A549 (cell line): Measurements from ENCODE around the gene CELSR1. TPM values are rescaled to one million over a fixed set of nuclear protein-coding genes. Genes with fewer than 3 reads are reported as not detected.

Experiments used
- ATAC-seq, 2 experiments: fragments of 200-7000 bp in 1 of 2; fragments of >200 bp in 1 of 2; cut with Nextera tagmentation in 1 of 2; cut with Tn5 transposase in 1 of 2; 3 replicates each; pipeline versions ENCODE4 v1.8.0 to v1.9.1; 2018 to 2020; ENCODE audit warnings: mild to moderate bottlenecking in 1 of 2, moderate library complexity in 1 of 2
- CTCF ChIA-PET: fragments of 300-600 bp; sonication (Branson Sonifier 250); formaldehyde crosslinking; extraction: SDS; loops from one replicate; lab custom pipeline; 2021; ENCODE audit warnings: antibody characterized with exemption, inconsistent platforms; lab: Yijun Ruan, JAX
- POLR2A ChIA-PET: fragments of 350-600 bp; formaldehyde crosslinking; extraction: SDS; loops from one replicate; lab custom pipeline; 2021; ENCODE audit warnings: antibody characterized with exemption, inconsistent platforms; lab: Yijun Ruan, JAX
- DNase-seq, 2 experiments: peaks; one replicate each; pipeline versions ENCODE4 v3.0.0 to v3.0.0-alpha.2; 2011 to 2016; ENCODE audit warnings: low read depth in 1 of 2, low spot score in 1 of 2
- FAIRE-seq: peaks from 2 replicates; lab custom pipeline; 2011; peaks lifted over from hg19 to GRCh38; lab: Jason Lieb, UNC
- H3K27ac ChIP-seq, 2 experiments: fragments of >200 bp; sonication (Bioruptor Twin); formaldehyde crosslinking; 3 replicates each; pipeline ENCODE4 v1.5.1; 2016 to 2017
- H3K4me1 ChIP-seq: fragments of >200 bp; sonication (Bioruptor Twin); formaldehyde crosslinking; 3 replicates; pipeline ENCODE4 v1.6.1; 2016
- H3K4me2 ChIP-seq: fragments of >200 bp; sonication (Bioruptor Twin); formaldehyde crosslinking; 3 replicates; pipeline ENCODE4 v1.6.1; 2016
- H3K4me3 ChIP-seq: fragments of >200 bp; sonication (Bioruptor Twin); formaldehyde crosslinking; 3 replicates; pipeline ENCODE4 v1.5.1; 2016
- H3K9me3 ChIP-seq: fragments of >200 bp; sonication (Bioruptor Twin); formaldehyde crosslinking; 3 replicates; pipeline ENCODE4 v1.6.1; 2016
- BHLHE40 ChIP-seq: IDR thresholded peaks from 2 replicates; pipeline ENCODE4 v1.6.1; 2012; ENCODE audit warnings: low read depth, low read length, inconsistent platforms
- CBX8 ChIP-seq: fragments of 200-600 bp; sonication (generic); IDR thresholded peaks from 2 replicates; pipeline ENCODE4 v1.6.1; 2016
- CEBPB ChIP-seq, 2 experiments: fragments of >200 bp in 1 of 2; sonication (Bioruptor Twin) in 1 of 2; formaldehyde crosslinking in 1 of 2; IDR thresholded peaks; 2 replicates each; pipeline ENCODE4 v1.6.1; 2012 to 2016
- EHF ChIP-seq: fragments of 250-450 bp; sonication (Bioruptor Pico); IDR thresholded peaks from 2 replicates; pipeline ENCODE4 v1.5.0; 2020; ENCODE audit warnings: mild to moderate bottlenecking
- FOSL2 ChIP-seq, 2 experiments: fragments of 450-650 bp in 1 of 2; fragments of >200 bp in 1 of 2; sonication (Bioruptor Twin) in 1 of 2; formaldehyde crosslinking; IDR thresholded peaks; 2 replicates each; pipeline versions ENCODE4 v1.5.0 to v1.6.1; 2016 to 2020; ENCODE audit warnings: mild to moderate bottlenecking in 1 of 2, moderate library complexity in 1 of 2
- HOXA7 ChIP-seq: fragments of 250-450 bp; sonication (Bioruptor Pico); IDR thresholded peaks from 2 replicates; pipeline ENCODE4 v1.5.0; 2020; ENCODE audit warnings: mild to moderate bottlenecking, moderate library complexity
- HOXB13 ChIP-seq: fragments of 250-450 bp; sonication (Bioruptor Pico); IDR thresholded peaks from 2 replicates; pipeline ENCODE4 v1.5.0; 2020; ENCODE audit warnings: low read depth, mild to moderate bottlenecking, moderate library complexity
- HOXB5 ChIP-seq: fragments of 250-450 bp; sonication (Bioruptor Pico); IDR thresholded peaks from 2 replicates; pipeline ENCODE4 v1.5.0; 2020; ENCODE audit warnings: mild to moderate bottlenecking, moderate library complexity
- KDM1A ChIP-seq: fragments of 200-600 bp; sonication (generic); IDR thresholded peaks from 2 replicates; pipeline ENCODE4 v1.6.1; 2016; ENCODE audit warnings: low read depth, mild to moderate bottlenecking
- MAZ ChIP-seq: fragments of 150-350 bp; IDR thresholded peaks from 2 replicates; pipeline ENCODE4 v1.6.1; 2014; ENCODE audit warnings: antibody characterized with exemption, low read depth, low read length, borderline replicate concordance
- NR3C1 ChIP-seq: fragments of >200 bp; sonication (Bioruptor Twin); formaldehyde crosslinking; IDR thresholded peaks from 3 replicates; pipeline ENCODE4 v1.6.1; 2017
- RAD21 ChIP-seq, 2 experiments: fragments of >200 bp in 1 of 2; sonication (Bioruptor Twin) in 1 of 2; formaldehyde crosslinking in 1 of 2; IDR thresholded peaks in 1 of 2; conservative IDR thresholded peaks in 1 of 2; 2 replicates in 1 of 2; 3 replicates in 1 of 2; pipeline ENCODE4 v1.6.1; 2012 to 2018; ENCODE audit warnings: inconsistent platforms in 1 of 2
- RARB ChIP-seq: fragments of 250-450 bp; sonication (Bioruptor Pico); IDR thresholded peaks from 2 replicates; pipeline ENCODE4 v1.8.0; 2021; ENCODE audit warnings: mild to moderate bottlenecking, moderate library complexity
- SMC3 ChIP-seq: fragments of >200 bp; sonication (Bioruptor Twin); formaldehyde crosslinking; IDR thresholded peaks from 3 replicates; pipeline ENCODE4 v1.6.1; 2018; ENCODE audit warnings: inconsistent platforms
- WGBS: methylation state at CpG from one replicate; pipeline ENCODE4 v1.1.6; 2017; ENCODE audit errors: missing lambda C conversion rate; 5-methylcytosine and 5-hydroxymethylcytosine counted together
- polyA plus RNA-seq, 4 experiments: library from polyadenylated mRNA; depleted of rRNA in 3 of 4; stranded (reverse); fragments of >200 nt; fragmentation: RNase III in 1 of 4; extraction: RNeasy Plus Mini Kit Qiagen cat#74134 plus additional on column Dnase treatment in 1 of 4; gene quantifications; 2 replicates in 3 of 4; 3 replicates in 1 of 4; pipeline ENCODE4 v1.2.3, GENCODE V29; 2011 to 2017
- TF ChIP-seq, protein P1 (sequence below): fragments of 200-600 bp; sonication (generic); IDR thresholded peaks from 2 replicates; pipeline ENCODE4 v1.6.1; 2016; ENCODE audit warnings: antibody characterized with exemption, mild to moderate bottlenecking, moderate library complexity

Gene CELSR1
- polyA plus RNA-seq, 2 of the 4 experiments (the other 2 are of a cell fraction) = 15.3 to 31.8 TPM

DNA sequence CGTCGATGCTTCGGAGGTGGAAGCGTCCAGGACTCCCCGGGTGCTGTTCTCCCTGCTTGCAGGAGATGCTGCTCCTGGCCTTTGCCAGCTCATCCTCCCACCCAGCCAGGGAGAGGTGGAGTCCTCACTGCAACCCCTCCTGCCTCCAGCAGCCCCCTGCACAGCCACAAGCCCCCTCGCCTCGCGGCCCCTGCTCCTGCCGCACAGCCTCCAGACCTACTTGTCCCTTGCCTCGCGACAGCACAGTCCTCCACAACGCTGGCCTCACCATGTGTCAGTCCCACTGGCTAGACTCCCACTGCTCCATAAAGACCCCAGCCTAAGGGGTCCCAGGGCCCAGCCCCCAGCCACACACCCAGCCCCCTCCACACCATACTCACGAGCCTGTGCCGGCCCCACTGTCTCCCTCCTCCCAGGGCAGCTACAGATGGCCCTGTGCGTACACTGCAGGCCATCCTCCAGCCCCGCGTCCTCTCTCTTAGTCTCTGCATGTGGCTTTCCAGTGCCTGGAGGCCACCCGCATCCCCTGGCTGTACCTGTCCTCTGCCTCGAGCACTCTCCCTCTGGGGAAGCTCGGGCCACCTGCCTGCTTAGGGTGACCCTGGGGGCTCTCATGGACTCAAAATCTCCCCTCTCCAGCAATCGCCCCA is 91.5 kb downstream of the CELSR1 start:
- no peak overlapping the region for H3K4me2 ChIP-seq
- DNase-seq = no peak
- TF ChIP-seq, protein P1, sequence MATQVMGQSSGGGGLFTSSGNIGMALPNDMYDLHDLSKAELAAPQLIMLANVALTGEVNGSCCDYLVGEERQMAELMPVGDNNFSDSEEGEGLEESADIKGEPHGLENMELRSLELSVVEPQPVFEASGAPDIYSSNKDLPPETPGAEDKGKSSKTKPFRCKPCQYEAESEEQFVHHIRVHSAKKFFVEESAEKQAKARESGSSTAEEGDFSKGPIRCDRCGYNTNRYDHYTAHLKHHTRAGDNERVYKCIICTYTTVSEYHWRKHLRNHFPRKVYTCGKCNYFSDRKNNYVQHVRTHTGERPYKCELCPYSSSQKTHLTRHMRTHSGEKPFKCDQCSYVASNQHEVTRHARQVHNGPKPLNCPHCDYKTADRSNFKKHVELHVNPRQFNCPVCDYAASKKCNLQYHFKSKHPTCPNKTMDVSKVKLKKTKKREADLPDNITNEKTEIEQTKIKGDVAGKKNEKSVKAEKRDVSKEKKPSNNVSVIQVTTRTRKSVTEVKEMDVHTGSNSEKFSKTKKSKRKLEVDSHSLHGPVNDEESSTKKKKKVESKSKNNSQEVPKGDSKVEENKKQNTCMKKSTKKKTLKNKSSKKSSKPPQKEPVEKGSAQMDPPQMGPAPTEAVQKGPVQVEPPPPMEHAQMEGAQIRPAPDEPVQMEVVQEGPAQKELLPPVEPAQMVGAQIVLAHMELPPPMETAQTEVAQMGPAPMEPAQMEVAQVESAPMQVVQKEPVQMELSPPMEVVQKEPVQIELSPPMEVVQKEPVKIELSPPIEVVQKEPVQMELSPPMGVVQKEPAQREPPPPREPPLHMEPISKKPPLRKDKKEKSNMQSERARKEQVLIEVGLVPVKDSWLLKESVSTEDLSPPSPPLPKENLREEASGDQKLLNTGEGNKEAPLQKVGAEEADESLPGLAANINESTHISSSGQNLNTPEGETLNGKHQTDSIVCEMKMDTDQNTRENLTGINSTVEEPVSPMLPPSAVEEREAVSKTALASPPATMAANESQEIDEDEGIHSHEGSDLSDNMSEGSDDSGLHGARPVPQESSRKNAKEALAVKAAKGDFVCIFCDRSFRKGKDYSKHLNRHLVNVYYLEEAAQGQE = no peak
- TF ChIP-seq NR3C1 = no peak
- TF ChIP-seq, all 56 proteins: peak for 0
- over 99% methylated on average over 18 of the region's 21 CpGs for WGBS
- H3K4me3 ChIP-seq = no peak overlapping the region
- CTCF ChIA-PET = no interaction called here
- peaks cover 18% of the 10 kb centered on the region for H3K4me1 ChIP-seq
- H3K9me3 ChIP-seq = no peaks in the 10 kb centered on the region
- POLR2A ChIA-PET = no interaction called here
- ATAC-seq = no peak
- peak overlapping the region in 1 of 2 experiments; percentile 78; a peak in 2 of 6 replicates for H3K27ac ChIP-seq
- FAIRE-seq = no peak

- peak overlapping the region in 1 of 2 experiments; percentile 56; a peak in 2 of 6 replicates for H3K27ac ChIP-seq
- FAIRE-seq (no peak), DNase-seq (peak in 1 of 2 experiments; percentile 32)
- CTCF ChIA-PET = interaction anchor here (0.7 to 1.7 kb wide), 6 partner anchors 33 to 119 kb away, joined by 3 to 7 read pairs (median 4); no protein-coding TSS in a partner anchor
- H3K4me1 ChIP-seq = peaks cover 18% of the 10 kb centered on the region
- no peak overlapping the region for H3K4me3 ChIP-seq
- H3K4me2 ChIP-seq = no peak overlapping the region
- no peak for TF ChIP-seq EHF (CRISPR knock-in tag)
- peak in 1 of 2 experiments; percentile 23; a peak in 1 of 5 replicates for TF ChIP-seq RAD21 (conservative IDR thresholded peaks at IDR 0.05 in 1 of 2, IDR thresholded peaks at IDR 0.05 in 1 of 2)
- TF ChIP-seq HOXB5 = no peak
- 0 out of 3 replicates have a peak, but pooled peaks have one; percentile 12 for TF ChIP-seq SMC3
- TF ChIP-seq, all 56 proteins: peak for 2
- POLR2A ChIA-PET = no interaction called here
- peak; percentile 69 to 86; a peak in 5 of 6 replicates for ATAC-seq
- WGBS = 40% methylated on average over 10 of the region's 10 CpGs
- H3K9me3 ChIP-seq = no peaks in the 10 kb centered on the region
These were observed 93.0 kb downstream of the CELSR1 start for GRCh38 chr22:46444390-46444854.

GRCh38 chr22:46443850-46444389 is 93.5 kb downstream of the CELSR1 start:
- DNase-seq (no peak), ATAC-seq (no peak), FAIRE-seq (no peak)
- WGBS = 73% methylated on average over 12 of the region's 15 CpGs
- ChIA-PET CTCF (interaction anchor here (0.6 to 1.7 kb wide), 6 partner anchors 32 to 1540 kb away, joined by 3 to 7 read pairs (median 4); no protein-coding TSS in a partner anchor), POLR2A (no interaction called here)
- Histone ChIP-seq H3K4me2 (no peak overlapping the region), H3K4me3 (no peak overlapping the region), H3K27ac (peak overlapping the region in 1 of 2 experiments; percentile 56; a peak in 2 of 6 replicates), H3K9me3 (no peaks in the 10 kb centered on the region), H3K4me1 (peaks cover 18% of the 10 kb centered on the region)
- TF ChIP-seq HOXA7 (CRISPR knock-in tag) = no peak
- no peak for TF ChIP-seq KDM1A
- TF ChIP-seq FOSL2 (IDR thresholded peaks at IDR 0.05) = no peak
- no peak for TF ChIP-seq FOSL2 (CRISPR knock-in tag; IDR thresholded peaks at IDR 0.05)
- TF ChIP-seq HOXB13 (CRISPR knock-in tag) = no peak

GRCh38 chr22:46442217-46442853 is 95.1 kb downstream of the CELSR1 start:
- no peak for FAIRE-seq
- no peak for DNase-seq
- POLR2A ChIA-PET = no interaction called here
- H3K27ac ChIP-seq = no peak overlapping the region
- CTCF ChIA-PET = interaction anchor here (0.8 kb wide), 2 partner anchors 75 to 91 kb away, joined by 3 read pairs; no protein-coding TSS in a partner anchor
- no peak overlapping the region for H3K4me3 ChIP-seq
- no peak overlapping the region for H3K4me2 ChIP-seq
- no peak for ATAC-seq
- H3K4me1 ChIP-seq = peaks cover 13% of the 10 kb centered on the region
- 92% methylated on average over 9 of the region's 14 CpGs for WGBS
- TF ChIP-seq NR3C1 (no peak), RAD21 (conservative IDR thresholded peaks at IDR 0.05 in 1 of 2, IDR thresholded peaks at IDR 0.05 in 1 of 2) (no peak), CEBPB (IDR thresholded peaks at IDR 0.05) (no peak), BHLHE40 (no peak), CBX8 (no peak), RARB (CRISPR knock-in tag) (no peak), MAZ (no peak)
- no peaks in the 10 kb centered on the region for H3K9me3 ChIP-seq
